HG03025 (cell line): ENCODE data around the gene NKAIN4.
A peak's percentile ranks its signal among the peaks of the same experiment; 100 is the strongest.

ENCODE experiments used
- ATAC-seq: cut with Tn5 transposase; IDR thresholded peaks from one replicate; pipeline ENCODE4 v1.9.1; 2021; ENCODE audit warnings: mild to moderate bottlenecking, moderate library complexity; ENCODE audit not compliant: unreplicated experiment, low FRiP score

NKAIN4 gene

DNA sequence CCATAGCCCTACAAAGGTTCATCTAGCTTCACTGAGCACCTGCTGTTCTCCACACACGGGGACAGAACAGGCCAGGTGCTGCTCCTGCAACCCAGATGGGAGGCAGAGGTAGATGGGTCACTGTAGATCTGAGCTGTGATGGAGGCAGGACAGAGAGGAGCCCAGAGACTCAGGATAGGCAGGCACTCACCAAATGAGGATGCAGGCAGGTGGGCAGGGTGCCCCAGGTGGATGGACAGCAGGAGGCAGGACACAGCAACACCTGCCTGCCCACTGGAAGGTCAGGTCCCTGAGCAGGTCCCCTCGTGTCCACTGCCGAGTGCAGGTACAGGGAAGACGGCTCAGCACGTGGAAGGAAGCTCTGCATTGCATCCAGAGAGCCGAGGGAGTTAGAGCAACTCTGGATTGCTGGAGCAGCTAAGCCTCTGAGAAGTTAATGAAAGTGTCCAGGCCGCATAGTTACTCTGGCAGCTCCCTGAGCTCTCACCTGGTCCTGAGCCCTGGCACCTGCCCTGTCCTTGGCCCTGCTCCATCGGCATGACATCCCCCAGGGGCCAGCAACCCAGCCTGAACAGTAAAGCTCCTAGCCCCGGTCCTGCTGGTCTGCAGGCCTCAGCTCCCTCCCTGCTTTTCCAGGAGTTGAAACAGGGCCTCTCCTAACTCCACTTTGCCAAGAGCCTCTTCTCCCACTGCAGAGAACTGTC is 33.4 kb downstream of the NKAIN4 start:
- no peak for ATAC-seq

GRCh38 chr20:63219866-63220521 is 34.3 kb downstream of the NKAIN4 start:
- no peak for ATAC-seq

- ATAC-seq: no peak
Measured at GRCh38 chr20:63219447-63219821, 34.8 kb downstream of the NKAIN4 start.

DNA sequence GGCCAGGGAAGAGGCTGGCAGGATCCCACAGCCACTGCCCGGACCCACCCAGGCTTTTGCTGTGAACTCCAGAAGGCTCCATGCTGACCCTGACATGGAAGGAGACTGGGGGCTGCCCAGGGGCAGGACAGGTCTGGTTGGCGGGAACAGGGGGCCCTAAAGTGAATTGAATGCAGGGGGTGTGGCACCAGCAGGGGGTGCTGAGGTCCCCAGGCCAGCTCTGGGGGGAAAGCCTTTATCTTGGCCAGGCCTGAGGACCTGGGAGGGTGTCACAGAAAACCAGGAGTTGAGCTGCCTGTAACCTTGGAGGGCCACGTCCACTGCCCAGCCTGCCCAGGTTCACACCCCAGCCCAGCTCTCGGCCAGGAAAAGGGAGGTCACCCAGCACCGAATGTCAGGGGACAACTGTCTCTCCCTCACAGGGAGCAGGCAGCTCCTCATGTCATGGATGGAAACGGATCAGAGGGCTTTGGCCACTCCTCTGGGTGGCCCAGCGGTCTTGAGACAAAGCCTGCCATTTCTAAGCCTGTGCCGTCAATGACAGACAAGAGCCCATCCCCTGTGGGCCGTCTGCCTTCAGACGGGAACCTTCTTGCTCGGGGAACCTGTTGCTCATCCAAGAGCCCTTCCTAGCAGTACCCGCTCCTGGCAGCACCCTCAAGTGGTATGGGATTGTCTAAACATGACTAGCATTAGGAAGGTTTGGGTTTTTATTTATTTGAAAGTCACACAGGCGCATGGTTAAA is 35.4 kb downstream of the NKAIN4 start:
- no peak for ATAC-seq

GRCh38 chr20:63217706-63218105 is 36.6 kb downstream of the NKAIN4 start:
- no peak for ATAC-seq

GRCh38 chr20:63216849-63217471 is 37.3 kb downstream of the NKAIN4 start:
- ATAC-seq: no peak

GRCh38 chr20:63216041-63216848 is 38.0 kb downstream of the NKAIN4 start, which contains the start of gene YTHDF1:
Gene YTHDF1, minus strand, starts transcription at chr20:63216131. Its CDS starts 239 bp downstream, at chr20:63215892.
- ATAC-seq: peak; percentile 82

DNA sequence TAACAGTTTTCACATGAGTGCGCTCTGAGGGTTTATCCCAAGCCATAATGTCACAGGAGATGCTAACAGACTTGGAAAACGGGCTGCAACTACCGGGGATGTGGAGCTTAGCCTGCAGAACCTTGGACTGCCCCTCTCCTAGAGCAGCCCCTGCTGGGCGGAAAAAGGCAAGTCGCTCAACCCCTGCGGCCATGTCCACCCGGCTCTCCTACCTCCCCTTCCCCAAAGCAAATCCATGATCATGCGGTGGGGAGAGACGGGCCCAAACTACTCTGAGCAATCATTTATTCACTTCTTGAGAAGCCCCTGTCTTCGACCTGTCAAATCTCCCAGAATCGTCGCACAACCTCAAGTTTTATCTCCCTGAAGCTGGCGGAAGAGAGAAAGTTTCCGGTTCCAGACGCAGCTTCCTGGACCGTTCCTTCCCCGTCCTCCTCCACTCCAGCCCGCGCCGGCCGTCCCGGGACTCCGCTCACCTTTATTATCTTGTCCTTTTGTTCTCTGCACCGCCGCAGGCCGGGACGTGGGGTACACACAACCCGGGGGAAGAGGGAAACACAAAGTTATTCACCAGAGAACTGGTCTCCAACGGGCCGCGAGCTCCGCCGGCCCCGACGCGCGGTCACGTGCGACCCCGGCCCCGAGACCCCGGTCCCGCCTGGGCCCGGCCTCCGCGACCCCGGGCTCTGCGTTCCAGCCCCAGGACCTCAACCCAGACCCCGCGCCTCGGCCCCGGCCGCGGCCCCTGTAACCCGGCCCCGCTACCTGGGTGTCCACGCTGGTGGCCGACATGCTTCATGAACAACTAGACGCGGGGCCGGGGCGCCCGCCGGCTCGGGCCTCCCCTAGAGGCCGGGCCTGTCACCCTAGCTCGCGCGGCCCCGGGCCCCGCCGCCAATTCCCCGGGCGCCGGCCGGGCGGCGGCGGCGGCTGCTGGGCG is 38.9 kb downstream of the NKAIN4 start:
- ATAC-seq: peak; percentile 21

DNA sequence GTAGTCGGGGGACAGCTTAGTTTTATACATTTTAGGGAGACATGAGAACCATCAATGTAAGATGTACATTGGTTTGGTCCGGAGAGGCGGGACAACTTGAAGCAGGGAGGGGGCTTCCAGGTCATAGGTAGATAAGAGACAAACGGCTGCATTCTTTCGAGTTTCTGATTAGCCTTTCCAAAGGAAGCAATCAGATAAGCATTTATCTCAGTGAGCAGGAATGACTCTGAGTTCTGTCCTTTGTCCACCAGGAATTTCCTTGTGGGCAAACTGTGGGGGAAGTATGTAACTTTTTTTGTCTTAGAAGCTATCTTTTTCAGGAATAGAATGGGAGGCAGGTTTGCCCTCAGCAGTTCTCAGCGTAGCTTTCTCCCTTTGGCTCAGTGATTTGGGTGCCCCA is 39.7 kb downstream of the NKAIN4 start:
- ATAC-seq: no peak

GRCh38 chr20:63212792-63213191 is 41.5 kb downstream of the NKAIN4 start:
- ATAC-seq: no peak

DNA sequence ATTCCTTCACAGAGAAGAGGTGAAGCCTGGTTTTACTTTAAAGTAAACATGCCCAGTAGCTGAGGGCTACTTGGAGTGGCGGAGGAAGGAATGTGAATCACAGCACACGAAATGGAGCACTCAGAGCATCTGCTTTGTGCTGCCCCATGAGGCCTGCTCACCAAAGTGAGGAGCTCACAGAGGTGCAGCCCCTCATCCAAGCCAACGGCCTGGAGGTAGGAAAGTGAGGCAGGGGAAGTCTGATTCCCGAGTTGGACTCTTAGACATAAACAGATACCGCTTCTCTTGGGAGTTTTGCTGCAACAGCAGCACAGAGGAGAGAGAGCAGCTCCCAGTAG is 41.9 kb downstream of the NKAIN4 start:
- ATAC-seq: no peak

DNA sequence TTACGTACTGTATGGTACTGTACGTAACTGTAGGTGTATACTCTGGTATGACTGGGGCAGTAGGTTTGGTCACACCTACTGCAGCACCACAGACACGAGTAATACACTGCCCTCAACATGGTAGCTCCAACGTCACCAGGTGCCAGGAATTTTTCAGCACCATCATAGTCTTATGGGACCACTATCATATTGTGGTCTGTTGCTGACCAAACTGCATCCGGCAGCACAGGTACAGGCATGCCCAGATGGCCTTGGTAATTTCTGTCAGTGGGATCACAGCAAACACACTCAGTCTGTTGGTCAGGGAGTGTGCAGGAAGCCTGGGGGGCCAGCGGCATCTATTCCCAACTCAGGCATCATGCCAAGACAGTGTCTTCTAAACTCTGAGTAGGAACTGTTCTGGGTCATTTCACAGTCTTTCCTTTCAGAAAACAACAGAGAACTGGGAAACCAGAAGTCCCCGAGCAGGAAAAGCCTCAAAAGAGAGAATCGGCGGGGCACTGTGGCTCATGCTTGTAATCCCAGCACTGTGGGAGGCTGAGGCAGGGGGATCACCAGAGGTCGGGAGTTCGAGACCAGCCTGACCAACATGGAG is 44.2 kb downstream of the NKAIN4 start:
- no peak for ATAC-seq

DNA sequence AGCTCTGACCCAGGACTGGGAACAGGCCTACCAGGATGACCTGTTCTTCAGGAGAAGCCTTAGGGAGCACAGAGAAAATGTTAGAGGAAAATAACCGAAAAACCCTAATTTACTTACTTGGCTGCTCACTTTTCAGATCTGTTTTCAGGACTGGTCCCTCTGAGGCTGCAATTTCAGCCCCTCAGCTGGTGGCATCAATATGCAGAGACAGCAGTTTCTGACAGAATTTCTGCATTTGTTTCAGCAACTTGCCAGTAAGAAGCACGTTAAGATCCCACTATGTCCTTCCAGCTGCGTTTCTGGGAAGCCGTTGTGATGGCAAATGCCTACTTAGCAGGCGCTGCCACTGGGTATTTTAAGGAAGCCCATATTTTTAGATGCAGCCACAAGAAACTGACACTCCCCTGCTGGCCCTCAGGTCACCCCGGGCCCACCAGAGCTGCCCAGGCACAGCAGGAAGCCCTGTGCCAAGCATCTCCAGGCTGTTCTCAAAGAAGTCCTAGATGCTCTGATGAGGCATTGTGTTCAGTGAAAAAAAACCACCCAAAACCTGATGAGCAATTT is 45.8 kb downstream of the NKAIN4 start:
- ATAC-seq: no peak

DNA sequence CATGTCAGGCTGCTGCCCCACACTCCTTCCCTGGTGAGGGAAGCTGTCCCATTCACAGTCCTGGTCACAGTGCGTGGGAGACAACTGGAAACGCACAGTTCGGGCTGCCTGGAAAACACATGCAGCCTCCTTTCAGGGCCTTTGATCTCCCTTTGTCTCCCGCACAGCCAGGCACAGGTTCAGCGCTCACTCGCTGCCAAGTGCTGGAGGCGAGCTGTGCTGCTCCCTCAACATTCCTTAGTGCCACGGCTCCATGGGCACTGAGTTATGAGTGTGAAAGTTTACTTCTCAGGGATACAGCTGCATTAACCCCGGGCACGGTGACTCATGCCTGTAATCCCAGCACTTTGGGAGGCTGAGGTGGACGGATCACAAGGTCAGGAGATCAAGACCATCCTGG is 47.4 kb downstream of the NKAIN4 start:
- no peak for ATAC-seq

DNA sequence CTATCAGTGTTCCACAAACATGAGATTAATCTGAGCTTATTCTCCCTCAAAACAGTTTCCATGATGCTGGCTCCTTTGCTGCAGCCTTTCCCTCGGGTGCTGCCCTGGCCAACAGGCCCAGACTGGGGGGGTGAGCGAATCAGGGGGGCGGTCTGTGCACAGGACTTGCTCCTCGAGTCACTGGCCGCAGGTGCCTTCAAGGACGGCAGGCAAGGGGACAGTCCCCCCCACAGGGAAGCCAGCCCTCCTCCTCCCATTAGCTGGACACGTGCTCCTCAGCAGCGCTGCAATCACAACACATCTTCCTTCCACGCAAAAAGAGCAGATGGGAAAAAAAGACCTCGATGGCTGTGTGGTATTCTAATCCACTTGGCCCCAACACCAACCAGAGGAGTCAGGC is 48.4 kb downstream of the NKAIN4 start:
- no peak for ATAC-seq

GRCh38 chr20:63204362-63204761 is 49.9 kb downstream of the NKAIN4 start:
- ATAC-seq: no peak

- no peak for ATAC-seq
Measured at GRCh38 chr20:63202811-63203526, 51.3 kb downstream of the NKAIN4 start.

DNA sequence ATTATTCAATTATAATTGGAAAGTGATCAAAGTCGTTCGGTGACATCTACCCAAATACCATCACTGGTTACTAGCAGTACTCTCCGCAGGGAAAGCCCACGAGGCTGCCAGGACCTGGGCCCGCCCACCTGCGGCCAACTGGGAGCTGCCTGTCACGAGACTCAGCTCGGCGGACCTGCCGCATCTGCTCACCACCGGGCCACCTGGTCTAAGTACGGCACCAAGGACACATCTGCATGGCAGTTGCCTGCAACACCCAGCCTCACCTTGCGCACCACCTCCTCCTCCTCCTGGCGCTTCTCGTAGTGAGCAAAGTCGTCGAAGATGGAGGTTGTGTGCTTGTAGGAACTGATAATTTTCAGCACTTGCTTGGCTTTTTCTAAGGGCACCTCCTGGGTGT is 52.2 kb downstream of the NKAIN4 start:
- ATAC-seq: no peak
